Neural progenitor cell (in vitro differentiated cells): ENCODE results near the gene PGM2. TPM values are rescaled to one million over a fixed set of nuclear protein-coding genes. Genes with fewer than 3 reads are reported as not detected.

Source experiments
- DNase-seq: peaks from one replicate; pipeline ENCODE4 v3.0.0-alpha.2; 2016; ENCODE audit warnings: low spot score
- H2AFZ ChIP-seq: fragments of 200-600 bp; sonication (generic); replicated peaks from 2 replicates; pipeline ENCODE4 v1.6.1; 2016; ENCODE audit warnings: antibody characterized with exemption
- H3F3A ChIP-seq: fragments of 200-600 bp; sonication (generic); 2 replicates; pipeline ENCODE4 v1.6.1; 2016; ENCODE audit warnings: antibody characterized with exemption, low read depth
- H3K27ac ChIP-seq: fragments of 200-600 bp; sonication (generic); 2 replicates; pipeline ENCODE4 v1.5.1; 2016; ENCODE audit warnings: mild to moderate bottlenecking
- H3K27me3 ChIP-seq: fragments of 200-600 bp; sonication (generic); 2 replicates; pipeline ENCODE4 v1.6.1; 2016; ENCODE audit warnings: mild to moderate bottlenecking, moderate library complexity
- H3K36me3 ChIP-seq: fragments of 200-600 bp; sonication (generic); 2 replicates; pipeline ENCODE4 v1.5.1; 2016
- H3K4me1 ChIP-seq: fragments of 200-600 bp; sonication (generic); 2 replicates; pipeline ENCODE4 v1.6.1; 2016; ENCODE audit warnings: mixed run types
- H3K4me2 ChIP-seq: fragments of 200-600 bp; sonication (generic); 2 replicates; pipeline ENCODE4 v1.6.1; 2016
- H3K4me3 ChIP-seq: fragments of 200-600 bp; sonication (generic); 2 replicates; pipeline ENCODE4 v1.5.1; 2016
- H3K79me2 ChIP-seq: fragments of 200-600 bp; sonication (generic); 2 replicates; pipeline ENCODE4 v1.6.1; 2016; ENCODE audit warnings: low read depth
- H3K9ac ChIP-seq: fragments of 200-600 bp; sonication (generic); 2 replicates; pipeline ENCODE4 v1.6.1; 2016
- H3K9me3 ChIP-seq: fragments of 200-600 bp; sonication (generic); 2 replicates; pipeline ENCODE4 v1.5.1; 2016; ENCODE audit warnings: low read depth
- H4K20me1 ChIP-seq: fragments of 200-600 bp; sonication (generic); 2 replicates; pipeline ENCODE4 v1.6.1; 2016; ENCODE audit warnings: low read depth
- H3K27ac Mint-ChIP-seq: 3 replicates; pipeline ENCODE4 v1.8.0; 2021; ENCODE audit warnings: mixed read lengths
- H3K27me3 Mint-ChIP-seq: 2 replicates; pipeline ENCODE4 v1.8.0; 2022; ENCODE audit warnings: low read depth, mild to moderate bottlenecking, inconsistent platforms, moderate library complexity, mixed read lengths; ENCODE audit not compliant: insufficient read depth
- H3K36me3 Mint-ChIP-seq: 3 replicates; pipeline ENCODE4 v1.8.0; 2021; ENCODE audit warnings: mixed read lengths
- H3K4me1 Mint-ChIP-seq: 3 replicates; pipeline ENCODE4 v1.8.0; 2021; ENCODE audit warnings: mixed read lengths
- H3K4me3 Mint-ChIP-seq: 3 replicates; pipeline ENCODE4 v1.8.0; 2021; ENCODE audit warnings: mild to moderate bottlenecking, moderate library complexity, mixed read lengths
- H3K9me3 Mint-ChIP-seq: 3 replicates; pipeline ENCODE4 v1.8.0; 2020; ENCODE audit warnings: mixed read lengths
- CTCF ChIP-seq: fragments of 200-600 bp; sonication (generic); IDR thresholded peaks from 2 replicates; pipeline ENCODE4 v1.5.1; 2017; ENCODE audit warnings: antibody characterized with exemption, mild to moderate bottlenecking
- EZH2 ChIP-seq: fragments of 200-600 bp; sonication (generic); IDR thresholded peaks from 2 replicates; pipeline ENCODE4 v1.6.1; 2017; ENCODE audit warnings: antibody characterized with exemption, mild to moderate bottlenecking, moderate library complexity
- EZH2phosphoT487 ChIP-seq: fragments of 200-600 bp; sonication (generic); IDR thresholded peaks from 2 replicates; pipeline ENCODE4 v1.6.1; 2017; ENCODE audit warnings: antibody characterized with exemption
- total RNA-seq: library from RNA; depleted of rRNA; stranded (reverse); fragments of >200 nt; gene quantifications from 2 replicates; pipeline ENCODE4 v1.2.3, GENCODE V29; 2015; ENCODE audit warnings: low replicate concordance

PGM2 gene
- total RNA-seq, 1 donor from 2014 or later, result 20.1 TPM

GRCh38 chr4:37798616-37799015 is 27.9 kb upstream of the PGM2 start:
- no peaks in the 10 kb centered on the region for H3K36me3 Mint-ChIP-seq
- no peak overlapping the region for H2AFZ ChIP-seq
- H3K27me3 Mint-ChIP-seq, result no peaks in the 10 kb centered on the region
- no peak overlapping the region for H3K4me3 Mint-ChIP-seq
- H3K79me2 ChIP-seq, result no peaks in the 10 kb centered on the region
- TF ChIP-seq CTCF (no peak), EZH2phosphoT487 (no peak), EZH2 (no peak)
- H4K20me1 ChIP-seq, result no peaks in the 10 kb centered on the region
- no peaks in the 10 kb centered on the region for H3K9me3 Mint-ChIP-seq
- no peaks in the 10 kb centered on the region for H3K9me3 ChIP-seq
- no peaks in the 10 kb centered on the region for H3K36me3 ChIP-seq
- H3K27ac Mint-ChIP-seq, result no peak overlapping the region
- no peak overlapping the region for H3K9ac ChIP-seq
- no peaks in the 10 kb centered on the region for H3K4me1 ChIP-seq
- no peaks in the 10 kb centered on the region for H3F3A ChIP-seq
- no peak for DNase-seq
- H3K27me3 ChIP-seq, result no peaks in the 10 kb centered on the region
- H3K4me1 Mint-ChIP-seq, result peaks cover 3% of the 10 kb centered on the region
- H3K4me2 ChIP-seq, result no peak overlapping the region
- H3K27ac ChIP-seq, result no peak overlapping the region
- H3K4me3 ChIP-seq, result no peak overlapping the region

- Histone ChIP-seq H3K27ac (no peak overlapping the region), H2AFZ (no peak overlapping the region), H3K4me3 (no peak overlapping the region), H3K27me3 (no peaks in the 10 kb centered on the region), H3K9me3 (no peaks in the 10 kb centered on the region), H3K4me2 (no peak overlapping the region), H3K9ac (no peak overlapping the region), H3K79me2 (no peaks in the 10 kb centered on the region), H3F3A (no peaks in the 10 kb centered on the region), H3K36me3 (no peaks in the 10 kb centered on the region), H4K20me1 (no peaks in the 10 kb centered on the region), H3K4me1 (no peaks in the 10 kb centered on the region)
- Mint-ChIP-seq H3K4me3 (no peak overlapping the region), H3K9me3 (no peaks in the 10 kb centered on the region), H3K4me1 (peaks cover 3% of the 10 kb centered on the region), H3K27me3 (no peaks in the 10 kb centered on the region), H3K36me3 (no peaks in the 10 kb centered on the region), H3K27ac (no peak overlapping the region)
- no peak for TF ChIP-seq EZH2phosphoT487
- TF ChIP-seq EZH2, result no peak
- no peak for TF ChIP-seq CTCF
- no peak for DNase-seq
Measured at GRCh38 chr4:37799941-37800554, 26.4 kb upstream of the PGM2 start.

- Histone ChIP-seq H3K4me3 (no peak overlapping the region), H3K4me1 (no peaks in the 10 kb centered on the region), H3K9me3 (no peaks in the 10 kb centered on the region), H3K36me3 (no peaks in the 10 kb centered on the region), H4K20me1 (no peaks in the 10 kb centered on the region), H3K4me2 (no peak overlapping the region), H2AFZ (no peak overlapping the region), H3K9ac (no peak overlapping the region), H3K79me2 (no peaks in the 10 kb centered on the region), H3K27me3 (no peaks in the 10 kb centered on the region), H3K27ac (no peak overlapping the region), H3F3A (no peaks in the 10 kb centered on the region)
- TF ChIP-seq EZH2, result no peak
- TF ChIP-seq EZH2phosphoT487, result no peak
- peak; percentile 71 for TF ChIP-seq CTCF
- peaks cover 3% of the 10 kb centered on the region for H3K4me1 Mint-ChIP-seq
- H3K4me3 Mint-ChIP-seq, result no peak overlapping the region
- H3K36me3 Mint-ChIP-seq, result no peaks in the 10 kb centered on the region
- no peaks in the 10 kb centered on the region for H3K27me3 Mint-ChIP-seq
- H3K27ac Mint-ChIP-seq, result no peak overlapping the region
- peak; percentile 77 for DNase-seq
- H3K9me3 Mint-ChIP-seq, result no peaks in the 10 kb centered on the region
Measured at GRCh38 chr4:37802068-37802666, 24.3 kb upstream of the PGM2 start.
